Stimulated activated CD8-positive, alpha-beta memory T cell treated with anti-CD3 and anti-CD28 coated beads, Interleukin-15, amount 100 ng/mL, for 1 hour (primary cell): Measurements from ENCODE around the gene LRRC43.

Experiments used
- DNase-seq: peaks from one replicate; pipeline ENCODE4 v3.0.0-alpha.2; 2020; ENCODE audit warnings: low read depth

The LRRC43 gene

GRCh38 chr12:122182887-122183587 is at the start of gene LRRC43:
Gene LRRC43 (plus strand): TSS chr12:122183123. CDS start chr12:122183145, 22 bp downstream.
- no peak for DNase-seq

- no peak for DNase-seq
Measured at GRCh38 chr12:122133192-122133950, 49.6 kb upstream of the LRRC43 start.

- DNase-seq = no peak
Measured at GRCh38 chr12:122135437-122136031, 47.4 kb upstream of the LRRC43 start.

- no peak for DNase-seq
Measured at GRCh38 chr12:122137229-122137628, 45.7 kb upstream of the LRRC43 start.

- DNase-seq = no peak
Measured at GRCh38 chr12:122137681-122138080, 45.2 kb upstream of the LRRC43 start.

GRCh38 chr12:122138181-122138580 is 44.7 kb upstream of the LRRC43 start:
- DNase-seq = no peak

- DNase-seq = no peak
Measured at GRCh38 chr12:122138616-122139015, 44.3 kb upstream of the LRRC43 start.

- no peak for DNase-seq
Measured at GRCh38 chr12:122139266-122139665, 43.7 kb upstream of the LRRC43 start.

GRCh38 chr12:122139941-122140340 is 43.0 kb upstream of the LRRC43 start:
- DNase-seq = no peak

GRCh38 chr12:122140467-122141257 is 42.3 kb upstream of the LRRC43 start:
- no peak for DNase-seq

- DNase-seq = no peak
Measured at GRCh38 chr12:122141911-122142725, 40.8 kb upstream of the LRRC43 start.

- no peak for DNase-seq
Measured at GRCh38 chr12:122142857-122143256, 40.1 kb upstream of the LRRC43 start.

- no peak for DNase-seq
Measured at GRCh38 chr12:122144885-122145284, 38.0 kb upstream of the LRRC43 start.

- DNase-seq = no peak
Measured at GRCh38 chr12:122145505-122146330, 37.2 kb upstream of the LRRC43 start.

GRCh38 chr12:122147514-122148290 is 35.2 kb upstream of the LRRC43 start:
- no peak for DNase-seq

- no peak for DNase-seq
Measured at GRCh38 chr12:122148657-122149056, 34.3 kb upstream of the LRRC43 start.

GRCh38 chr12:122150127-122150681 is 32.7 kb upstream of the LRRC43 start:
- DNase-seq = no peak

GRCh38 chr12:122152754-122153153 is 30.2 kb upstream of the LRRC43 start:
- DNase-seq = no peak

GRCh38 chr12:122155705-122156104 is 27.2 kb upstream of the LRRC43 start:
- no peak for DNase-seq
